Measurements from ENCODE around the gene GSK3A.

GSK3A gene

GRCh38 chr19:42286349-42287016, 44.1 kb upstream of the GSK3A start:
- DNase-seq (ENCODE audit: low spot score) (no peak), ATAC-seq (ENCODE audit: low read depth) (no peak)
- Histone ChIP-seq H3K27ac (ENCODE audit: poor library complexity, severe bottlenecking) (peak overlapping the region; percentile 97), H3K27me3 (ENCODE audit: insufficient read depth, poor library complexity, severe bottlenecking) (no peaks in the 10 kb centered on the region), H3K36me3 (ENCODE audit: low read depth) (peaks cover 46% of the 10 kb centered on the region), H3K9me3 (ENCODE audit: severe bottlenecking) (no peaks in the 10 kb centered on the region), H3K4me3 (ENCODE audit: severe bottlenecking) (no peak overlapping the region), H3K4me1 (ENCODE audit: insufficient read depth, poor library complexity, severe bottlenecking) (peaks cover 16% of the 10 kb centered on the region)
- no peak for TF ChIP-seq CTCF (IDR thresholded peaks at IDR 0.05; ENCODE audit: poor library complexity, severe bottlenecking)

- peaks cover 41% of the 10 kb centered on the region for H3K36me3 ChIP-seq (ENCODE audit: low read depth)
Measured at GRCh38 chr19:42285988-42286348, 43.6 kb upstream of the GSK3A start.

DNA sequence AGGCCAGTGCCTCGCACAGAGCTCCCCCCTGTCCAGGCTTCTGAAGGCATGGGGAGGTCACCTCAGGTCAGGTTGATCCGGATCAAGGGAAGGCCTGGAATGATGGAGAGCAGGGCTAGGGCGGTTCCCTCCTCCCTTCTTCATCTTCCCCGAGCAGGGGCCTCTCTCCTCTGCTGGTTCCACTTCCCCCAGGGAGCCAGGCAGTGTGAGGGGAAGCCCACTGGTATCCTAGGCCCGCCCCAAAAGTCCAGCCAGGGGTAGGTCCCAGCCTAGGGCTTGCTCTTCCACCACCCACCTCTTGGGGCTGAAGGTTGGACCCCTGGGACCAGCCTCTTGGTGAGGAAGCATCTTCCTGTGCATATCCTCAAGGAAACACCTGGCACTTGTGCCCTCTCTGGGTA, 43.1 kb upstream of the GSK3A start:
- H3K36me3 ChIP-seq (ENCODE audit: low read depth), result peaks cover 37% of the 10 kb centered on the region
- no peak for TF ChIP-seq CTCF (IDR thresholded peaks at IDR 0.05; ENCODE audit: poor library complexity, severe bottlenecking)
- H3K27me3 ChIP-seq (ENCODE audit: insufficient read depth, poor library complexity, severe bottlenecking), result no peaks in the 10 kb centered on the region
- peak overlapping the region; percentile 97 for H3K27ac ChIP-seq (ENCODE audit: poor library complexity, severe bottlenecking)
- no peak overlapping the region for H3K4me3 ChIP-seq (ENCODE audit: severe bottlenecking)
- DNase-seq (ENCODE audit: low spot score), result no peak
- H3K4me1 ChIP-seq (ENCODE audit: insufficient read depth, poor library complexity, severe bottlenecking), result peaks cover 17% of the 10 kb centered on the region
- H3K9me3 ChIP-seq (ENCODE audit: severe bottlenecking), result no peaks in the 10 kb centered on the region
- no peak for ATAC-seq (ENCODE audit: low read depth)

More at GRCh38 chr19:42285988-42286348, 43.6 kb upstream of the GSK3A start:
- Histone ChIP-seq H3K27ac (ENCODE audit: poor library complexity, severe bottlenecking) (peak overlapping the region; percentile 97), H3K27me3 (ENCODE audit: insufficient read depth, poor library complexity, severe bottlenecking) (no peaks in the 10 kb centered on the region), H3K4me3 (ENCODE audit: severe bottlenecking) (no peak overlapping the region), H3K4me1 (ENCODE audit: insufficient read depth, poor library complexity, severe bottlenecking) (peaks cover 17% of the 10 kb centered on the region), H3K9me3 (ENCODE audit: severe bottlenecking) (no peaks in the 10 kb centered on the region)
- DNase-seq (ENCODE audit: low spot score), result no peak
- TF ChIP-seq CTCF (IDR thresholded peaks at IDR 0.05; ENCODE audit: poor library complexity, severe bottlenecking), result no peak
- no peak for ATAC-seq (ENCODE audit: low read depth)

- Histone ChIP-seq H3K4me3 (ENCODE audit: severe bottlenecking) (peak overlapping the region; percentile 91), H3K27me3 (ENCODE audit: insufficient read depth, poor library complexity, severe bottlenecking) (no peaks in the 10 kb centered on the region), H3K27ac (ENCODE audit: poor library complexity, severe bottlenecking) (peak overlapping the region; percentile 97), H3K4me1 (ENCODE audit: insufficient read depth, poor library complexity, severe bottlenecking) (peaks cover 17% of the 10 kb centered on the region), H3K36me3 (ENCODE audit: low read depth) (peaks cover 29% of the 10 kb centered on the region), H3K9me3 (ENCODE audit: severe bottlenecking) (no peaks in the 10 kb centered on the region)
- DNase-seq (ENCODE audit: low spot score) (no peak), ATAC-seq (ENCODE audit: low read depth) (no peak)
- no peak for TF ChIP-seq CTCF (IDR thresholded peaks at IDR 0.05; ENCODE audit: poor library complexity, severe bottlenecking)
Measured at GRCh38 chr19:42284591-42285341, 42.4 kb upstream of the GSK3A start.

DNA sequence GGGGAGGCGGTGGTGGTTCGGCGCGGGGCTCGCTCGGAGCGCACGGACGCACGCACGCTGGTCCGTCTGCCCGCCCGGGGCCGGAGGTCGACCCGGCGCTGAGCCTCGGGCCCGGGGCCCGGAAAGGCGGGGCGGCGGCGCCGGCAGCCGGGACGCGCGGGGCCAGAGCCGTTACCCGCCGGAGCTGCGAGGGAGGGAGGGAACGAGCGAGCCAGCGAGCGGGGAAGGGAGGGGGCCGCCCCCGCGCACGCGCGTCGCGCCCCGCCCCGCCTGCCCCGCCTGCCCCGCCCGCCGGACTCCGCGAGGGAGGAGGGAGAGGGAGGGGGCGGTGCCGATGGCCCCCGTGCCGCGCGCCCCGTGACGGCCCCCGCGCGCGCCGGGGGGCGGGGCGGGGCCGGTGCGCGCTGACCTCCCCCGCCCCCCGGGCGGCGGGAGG, 41.7 kb upstream of the GSK3A start:
- DNase-seq (ENCODE audit: low spot score), result no peak
- Histone ChIP-seq H3K36me3 (ENCODE audit: low read depth) (peaks cover 22% of the 10 kb centered on the region), H3K27ac (ENCODE audit: poor library complexity, severe bottlenecking) (peak overlapping the region; percentile 97), H3K9me3 (ENCODE audit: severe bottlenecking) (no peaks in the 10 kb centered on the region), H3K4me1 (ENCODE audit: insufficient read depth, poor library complexity, severe bottlenecking) (peaks cover 21% of the 10 kb centered on the region), H3K27me3 (ENCODE audit: insufficient read depth, poor library complexity, severe bottlenecking) (no peaks in the 10 kb centered on the region), H3K4me3 (ENCODE audit: severe bottlenecking) (peak overlapping the region; percentile 91)
- no peak for TF ChIP-seq CTCF (IDR thresholded peaks at IDR 0.05; ENCODE audit: poor library complexity, severe bottlenecking)
- ATAC-seq (ENCODE audit: low read depth), result no peak

Measured in RWPE2 (cell line).